HCT116 (cell line): ENCODE data around the gene SPDEF. TPM values are rescaled to one million over a fixed set of nuclear protein-coding genes. Genes with fewer than 3 reads are reported as not detected.

Source experiments
- ATAC-seq: fragments of 200-7000 bp; cut with Tn5 transposase; 2 replicates; pipeline ENCODE4 v1.9.1; 2020; ENCODE audit warnings: mild to moderate bottlenecking, moderate library complexity
- BruUV-seq: library from RNA; stranded (reverse); fragments of 400-500 nt; replicated peaks from 2 replicates; lab custom pipeline; 2021; lab: Mats Ljungman, UMichigan
- CTCF ChIA-PET: fragments of 300-600 bp; sonication (Branson Sonifier 250); formaldehyde crosslinking; loops from one replicate; lab custom pipeline; 2021; ENCODE audit warnings: antibody characterized with exemption; lab: Charles Lee
- POLR2A ChIA-PET: fragments of 300-600, 350-600 bp; sonication (Branson Sonifier 250); formaldehyde crosslinking; loops from one replicate; lab custom pipeline; 2021; ENCODE audit warnings: antibody characterized with exemption; lab: Charles Lee
- RAD21 ChIA-PET, 2 experiments: fragments of 300-600 bp; sonication (Branson Sonifier 250); formaldehyde crosslinking; loops; one replicate each; lab custom pipeline; 2023; ENCODE audit warnings: low total read pairs in 2 of 2; ENCODE audit not compliant: uncharacterized antibody in 2 of 2, unreplicated experiment in 2 of 2, low non-redundant PET in 1 of 2; lab: Charles Lee
- DNase-seq: peaks from one replicate; pipeline ENCODE4 v3.0.0-alpha.2; 2010; ENCODE audit warnings: low read depth, low spot score
- H2AFZ ChIP-seq: fragments of 200-600 bp; shearing (Covaris generic), sonication (generic); 2 replicates; pipeline ENCODE4 v1.6.1; 2017; ENCODE audit warnings: low read depth, mixed run types, mixed read lengths, antibody characterized with exemption, low read length; ENCODE audit not compliant: poor library complexity, severe bottlenecking
- H3K27ac ChIP-seq: 2 replicates; pipeline ENCODE4 v1.5.1; 2012; ENCODE audit warnings: low read depth, low read length
- H3K27me3 ChIP-seq: fragments of 200-600 bp; sonication (generic); 2 replicates; pipeline ENCODE4 v1.6.1; 2016; ENCODE audit warnings: mixed run types, low read length, mixed read lengths; ENCODE audit not compliant: insufficient read depth
- H3K36me3 ChIP-seq, 2 experiments: fragments of 200-500 bp in 1 of 2; fragments of 200-600 bp in 1 of 2; sonication (Bioruptor generic) in 1 of 2; sonication (generic) in 1 of 2; 2 replicates each; pipeline versions ENCODE4 v1.5.1 to v1.6.1; 2014 to 2016; ENCODE audit warnings: low read length in 2 of 2, inconsistent platforms in 1 of 2, mixed read lengths in 1 of 2, mixed run types in 1 of 2; ENCODE audit not compliant: insufficient read depth in 2 of 2, control insufficient read depth in 1 of 2
- H3K4me1 ChIP-seq, 2 experiments: fragments of 200-600 bp in 1 of 2; sonication (generic) in 1 of 2; 2 replicates each; pipeline versions ENCODE4 v1.5.1 to v1.6.1; 2012 to 2017; ENCODE audit warnings: low read length in 2 of 2, inconsistent platforms in 1 of 2, mild to moderate bottlenecking in 1 of 2, mixed read lengths in 1 of 2, mixed run types in 1 of 2, moderate library complexity in 1 of 2; ENCODE audit not compliant: insufficient read depth in 2 of 2, control insufficient read depth in 1 of 2
- H3K4me2 ChIP-seq: fragments of 200-600 bp; sonication (generic); 2 replicates; pipeline ENCODE4 v1.6.1; 2017; ENCODE audit warnings: mixed run types, low read length, mixed read lengths
- H3K4me3 ChIP-seq, 2 experiments: fragments of 200-600 bp in 1 of 2; sonication (generic) in 1 of 2; replicated peaks in 1 of 2; 2 replicates each; pipeline ENCODE4 v1.5.1; 2011 to 2016; ENCODE audit warnings: low read length in 2 of 2, control low read depth in 1 of 2, low read depth in 1 of 2, mild to moderate bottlenecking in 1 of 2, mixed read lengths in 1 of 2, mixed run types in 1 of 2
- H3K79me2 ChIP-seq: fragments of 200-600 bp; sonication (generic); 2 replicates; pipeline ENCODE4 v1.6.1; 2017; ENCODE audit warnings: mild to moderate bottlenecking, mixed run types, low read length, moderate library complexity, mixed read lengths; ENCODE audit not compliant: insufficient read depth
- H3K9ac ChIP-seq: fragments of 200-600 bp; sonication (generic); 2 replicates; pipeline ENCODE4 v1.6.1; 2016; ENCODE audit warnings: low read length, mixed read lengths
- H3K9me2 ChIP-seq: fragments of 200-600 bp; sonication (generic), shearing (Covaris generic); 2 replicates; pipeline ENCODE4 v1.6.1; 2017; ENCODE audit warnings: mixed run types, mild to moderate bottlenecking, moderate library complexity; ENCODE audit not compliant: insufficient read depth
- H3K9me3 ChIP-seq, 2 experiments: fragments of 200-500 bp in 1 of 2; fragments of 200-600 bp in 1 of 2; sonication (Bioruptor generic) in 1 of 2; sonication (generic) in 1 of 2; 2 replicates each; pipeline ENCODE4 v1.6.1; 2014 to 2017; ENCODE audit warnings: low read length in 2 of 2, mixed read lengths in 2 of 2, inconsistent platforms in 1 of 2, low read depth in 1 of 2, mild to moderate bottlenecking in 1 of 2, mixed run types in 1 of 2, moderate library complexity in 1 of 2; ENCODE audit not compliant: control insufficient read depth in 1 of 2, insufficient read depth in 1 of 2
- H4K20me1 ChIP-seq: fragments of 200-600 bp; sonication (generic), shearing (Covaris generic); 2 replicates; pipeline ENCODE4 v1.6.1; 2017; ENCODE audit warnings: mixed run types, mild to moderate bottlenecking, moderate library complexity; ENCODE audit not compliant: insufficient read depth
- CBX3 ChIP-seq: IDR thresholded peaks from 2 replicates; pipeline ENCODE4 v1.6.1; 2012; ENCODE audit warnings: low read depth
- CEBPB ChIP-seq: IDR thresholded peaks from 2 replicates; pipeline ENCODE4 v1.6.1; 2012; ENCODE audit warnings: low read depth
- CTCF ChIP-seq, 3 experiments: fragments of 200-600 bp in 1 of 3; sonication (generic) in 1 of 3; IDR thresholded peaks in 2 of 3; conservative IDR thresholded peaks in 1 of 3; 2 replicates each; pipeline ENCODE4 v1.5.1; 2012 to 2017; ENCODE audit warnings: low read depth in 2 of 3, low read length in 2 of 3, antibody characterized with exemption in 1 of 3, borderline replicate concordance in 1 of 3, control low read depth in 1 of 3, mild to moderate bottlenecking in 1 of 3, mixed read lengths in 1 of 3, mixed run types in 1 of 3, moderate library complexity in 1 of 3; ENCODE audit not compliant: insufficient read depth in 1 of 3
- ELF1 ChIP-seq: IDR thresholded peaks from 2 replicates; pipeline ENCODE4 v1.6.1; 2012; ENCODE audit warnings: low read depth, borderline replicate concordance
- EZH2 ChIP-seq: fragments of 200-600 bp; sonication (generic); IDR thresholded peaks from 2 replicates; pipeline ENCODE4 v1.6.1; 2017; ENCODE audit warnings: antibody characterized with exemption, mixed run types
- MAX ChIP-seq: IDR thresholded peaks from 2 replicates; pipeline ENCODE4 v1.6.1; 2012
- POLR2A ChIP-seq: IDR thresholded peaks from 2 replicates; pipeline ENCODE4 v1.7.0; 2011; ENCODE audit warnings: borderline replicate concordance; ENCODE audit not compliant: insufficient read depth, insufficient read length; ENCODE audit errors: extremely low read depth
- POLR2AphosphoS5 ChIP-seq: IDR thresholded peaks from 2 replicates; pipeline ENCODE4 v1.6.1; 2011; ENCODE audit warnings: mild to moderate bottlenecking, low read depth, low read length, moderate library complexity
- RAD21 ChIP-seq: IDR thresholded peaks from 2 replicates; pipeline ENCODE4 v1.6.1; 2012; ENCODE audit warnings: low read depth, mild to moderate bottlenecking
- REST ChIP-seq: IDR thresholded peaks from 2 replicates; pipeline ENCODE4 v1.6.1; 2012; ENCODE audit warnings: low read depth
- SP1 ChIP-seq: IDR thresholded peaks from 2 replicates; pipeline ENCODE4 v1.6.1; 2012; ENCODE audit warnings: low read depth
- SRF ChIP-seq: IDR thresholded peaks from 2 replicates; pipeline ENCODE4 v1.6.1; 2012; ENCODE audit warnings: low read depth
- YY1 ChIP-seq: IDR thresholded peaks from 2 replicates; pipeline ENCODE4 v1.6.1; 2011; ENCODE audit warnings: low read length, low read depth, moderate library complexity, mild to moderate bottlenecking; ENCODE audit not compliant: insufficient replicate concordance; ENCODE audit errors: extremely low read depth
- ZBTB33 ChIP-seq: IDR thresholded peaks from 2 replicates; pipeline ENCODE4 v1.6.1; 2011; ENCODE audit warnings: mild to moderate bottlenecking, low read length, moderate library complexity; ENCODE audit not compliant: insufficient replicate concordance; ENCODE audit errors: extremely low read depth
- ZFX ChIP-seq: fragments of 450-650 bp; IDR thresholded peaks from 2 replicates; pipeline ENCODE4 v1.6.1; 2017
- ZNF274 ChIP-seq: fragments of 200-500 bp; sonication (Bioruptor generic); IDR thresholded peaks from 2 replicates; pipeline ENCODE4 v1.6.1; 2014; ENCODE audit warnings: mild to moderate bottlenecking, low read depth, low read length, inconsistent platforms
- intact Hi-C: fragments of 100-400 bp; cut with micrococcal nuclease; formaldehyde crosslinking; loops from 2 replicates; pipeline ENCODE4 v1.10.0; 2022
- total RNA-seq: library from RNA; stranded (reverse); gene quantifications from one replicate; pipeline ENCODE4 v1.2.1, GENCODE V29; 2021; ENCODE audit not compliant: unreplicated experiment
- TF ChIP-seq, protein P1 (sequence below): IDR thresholded peaks from 2 replicates; pipeline ENCODE4 v1.6.1; 2012

Gene SPDEF
- total RNA-seq, 1 experiment from 2014 or later = 0.39 TPM

DNA sequence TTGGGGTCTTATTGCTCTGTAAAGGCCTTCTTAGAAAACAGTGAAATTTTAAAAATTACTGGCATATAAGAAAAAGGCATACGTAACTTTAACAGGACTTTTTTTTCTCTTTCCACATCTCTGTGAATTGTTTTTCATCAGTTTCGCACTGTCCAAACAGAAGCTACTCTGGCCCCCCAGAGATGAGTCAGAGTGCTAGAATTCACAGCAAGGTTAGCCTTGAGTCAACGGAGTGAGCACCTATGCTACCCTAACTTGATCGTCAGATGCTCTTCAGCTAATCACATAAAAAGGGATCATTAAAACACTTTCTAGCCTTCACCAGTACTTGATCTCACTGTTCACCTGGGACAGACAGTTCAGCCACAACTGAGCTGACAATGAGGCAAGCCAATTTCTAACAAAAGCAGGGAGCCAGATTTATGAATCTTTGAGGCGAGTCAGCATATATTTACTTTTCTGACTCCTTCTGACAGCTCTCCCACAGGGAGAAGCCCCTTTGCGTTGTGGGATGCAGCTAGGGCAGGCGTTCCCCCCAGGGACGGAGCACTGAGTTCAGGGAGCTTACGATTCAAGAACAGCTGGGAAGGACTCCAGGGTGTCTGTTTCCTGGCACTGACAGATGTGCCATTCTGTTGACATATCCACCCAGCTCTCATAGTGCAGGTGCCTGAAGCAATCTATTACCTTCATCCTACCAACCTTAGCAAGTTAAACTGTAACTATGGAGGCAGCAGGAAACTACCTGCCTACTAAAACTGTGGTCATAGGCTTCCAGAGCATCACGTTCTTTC, 46.4 kb upstream of the SPDEF start:
- no peak for ATAC-seq
- Histone ChIP-seq H3K27ac (no peak overlapping the region), H3K9me3 (no peaks in the 10 kb centered on the region), H4K20me1 (no peaks in the 10 kb centered on the region), H3K4me3 (no peak overlapping the region), H3K9me2 (no peaks in the 10 kb centered on the region), H3K9ac (no peak overlapping the region), H3K4me2 (no peak overlapping the region), H3K27me3 (no peaks in the 10 kb centered on the region), H3K79me2 (peaks cover 37% of the 10 kb centered on the region), H2AFZ (no peak overlapping the region), H3K36me3 (peaks cover 5 to 6% of the 10 kb centered on the region in 2 experiments; a peak in 2 of 4 replicates), H3K4me1 (peaks cover 0 to 5% of the 10 kb centered on the region in 2 experiments; a peak in 1 of 4 replicates)
- ChIA-PET CTCF (interaction anchor here (0.9 kb wide), 1 partner anchor 143 kb away, joined by 3 read pairs; no protein-coding TSS in a partner anchor), POLR2A (interaction anchor here (1.5 kb wide), 1 partner anchor 140 kb away, joined by 3 read pairs; no protein-coding TSS in a partner anchor), RAD21 (interaction anchor here in 1 of 2 experiments (0.7 kb wide), 1 partner anchor 75 kb away, joined by 3 read pairs; no protein-coding TSS in a partner anchor)
- BruUV-seq = no TSS peak
- DNase-seq = no peak
- intact Hi-C loops = no loop called here
- no peak for TF ChIP-seq POLR2AphosphoS5
- TF ChIP-seq SRF = no peak
- TF ChIP-seq MAX = no peak
- TF ChIP-seq POLR2A = no peak
- TF ChIP-seq ZFX = no peak
- no peak for TF ChIP-seq CTCF (IDR thresholded peaks at IDR 0.05 in 2 of 3, conservative IDR thresholded peaks at IDR 0.05 in 1 of 3; ENCODE audit: borderline replicate concordance in 1 of 3, insufficient read depth in 1 of 3, low read depth in 2 of 3, low read length in 2 of 3)
- TF ChIP-seq ZBTB33 = no peak
- TF ChIP-seq, protein P1, sequence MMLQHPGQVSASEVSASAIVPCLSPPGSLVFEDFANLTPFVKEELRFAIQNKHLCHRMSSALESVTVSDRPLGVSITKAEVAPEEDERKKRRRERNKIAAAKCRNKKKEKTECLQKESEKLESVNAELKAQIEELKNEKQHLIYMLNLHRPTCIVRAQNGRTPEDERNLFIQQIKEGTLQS = no peak
- TF ChIP-seq CEBPB = no peak
- no peak for TF ChIP-seq YY1
- TF ChIP-seq ZNF274 = no peak
- TF ChIP-seq ELF1 = no peak
- no peak for TF ChIP-seq EZH2
- TF ChIP-seq REST = no peak
- no peak for TF ChIP-seq CBX3
- no peak for TF ChIP-seq RAD21
- TF ChIP-seq SP1 = no peak
